ENCODE data around the gene TMEFF2.

Gene TMEFF2

DNA sequence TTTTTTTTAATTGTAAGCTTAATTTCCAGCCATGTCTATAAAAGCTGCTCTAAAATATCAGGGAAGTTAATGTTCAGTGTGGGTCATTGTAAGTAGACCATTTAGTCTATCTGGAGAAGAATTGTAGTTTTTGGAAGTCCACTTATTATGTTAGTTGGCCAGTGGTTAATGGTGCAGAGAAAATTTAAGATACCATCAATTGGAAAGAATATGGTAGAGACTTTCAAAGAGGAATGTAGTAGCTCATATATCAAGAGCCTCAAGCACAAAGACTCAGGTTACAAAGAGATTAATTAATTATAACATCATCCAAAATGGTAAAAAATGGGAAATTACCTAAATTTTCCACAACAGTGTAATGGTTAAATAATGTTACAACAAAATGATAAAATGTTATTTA lies 220.1 kb downstream of the TMEFF2 start:
- no peak for DNase-seq (ENCODE audit: low read depth, low spot score)

DNA sequence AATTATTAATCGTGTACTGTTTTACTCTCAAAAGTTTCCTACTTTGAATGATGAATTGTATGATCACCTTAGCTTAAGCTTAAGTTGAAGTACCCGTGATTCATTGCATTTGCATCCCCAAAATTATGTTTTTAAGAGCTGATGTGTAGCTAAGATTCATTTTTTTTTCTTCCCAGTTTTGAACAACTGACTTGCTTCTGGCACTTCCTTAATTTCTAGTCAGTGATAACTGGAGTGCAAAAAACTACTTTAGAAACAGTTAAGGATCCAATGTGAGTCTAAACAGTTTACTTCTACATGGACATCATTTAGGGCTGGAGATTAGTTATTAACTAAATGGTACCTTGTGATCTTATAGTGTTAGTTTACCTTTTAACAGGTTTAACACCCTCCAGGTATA lies 223.9 kb downstream of the TMEFF2 start:
- DNase-seq (ENCODE audit: low read depth, low spot score), result no peak

DNA sequence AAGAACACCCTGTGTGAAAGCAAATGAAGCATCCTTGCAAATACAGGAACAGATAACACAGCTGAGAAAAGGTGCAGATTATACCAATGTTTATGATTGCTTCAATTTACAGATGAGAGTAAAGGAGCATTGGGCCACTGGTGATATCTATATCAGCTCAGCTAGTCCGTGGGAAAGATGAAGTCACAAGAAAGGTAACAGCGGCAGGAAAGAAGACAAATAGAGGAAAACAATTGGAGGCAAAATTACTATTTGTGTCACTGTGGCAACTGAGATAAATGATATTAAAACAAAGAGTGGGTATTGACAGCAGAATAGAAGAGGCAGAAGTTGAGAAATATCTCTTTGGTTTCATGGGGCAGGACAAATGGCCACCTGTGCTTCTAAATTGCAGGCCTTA lies 226.6 kb downstream of the TMEFF2 start:
- no peak for DNase-seq (ENCODE audit: low read depth, low spot score)

DNA sequence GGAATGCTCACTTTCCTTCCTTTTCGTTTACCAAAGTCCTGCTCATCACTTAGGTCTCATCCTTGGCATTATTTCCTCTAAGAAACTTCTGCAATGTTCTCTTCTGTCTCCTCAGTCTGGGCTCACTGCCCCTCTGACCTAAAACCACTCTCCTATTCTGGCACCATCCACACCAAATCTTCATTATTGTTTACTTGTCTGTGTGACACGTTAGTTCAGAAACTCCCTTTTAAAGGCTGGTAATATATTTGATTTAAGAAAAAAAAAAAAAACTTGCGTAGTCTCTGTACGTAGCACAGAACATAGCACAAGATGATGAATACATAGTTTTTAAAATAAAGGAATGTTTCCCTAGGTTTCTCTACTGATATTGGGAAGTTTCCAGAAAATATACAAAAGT lies 229.0 kb downstream of the TMEFF2 start:
- no peak for DNase-seq (ENCODE audit: low read depth, low spot score)

DNA sequence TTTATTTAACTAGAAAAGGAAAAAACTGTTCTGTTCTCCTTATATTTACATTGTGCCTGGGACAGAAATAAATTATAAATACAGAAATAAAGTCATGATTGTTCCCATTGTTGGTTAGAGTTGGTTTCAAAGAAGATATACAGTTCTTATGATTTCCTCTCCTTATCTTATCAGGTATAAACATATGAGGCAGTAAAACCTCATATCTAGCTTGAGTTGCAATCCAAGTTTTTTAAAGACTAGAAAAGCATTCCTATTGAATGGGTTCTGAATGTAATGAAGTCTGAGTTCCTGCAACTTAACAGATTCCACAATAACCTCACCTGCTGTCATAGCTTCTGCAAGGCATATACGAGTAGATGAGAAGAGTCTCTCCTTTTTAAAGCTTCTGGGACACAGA lies 233.2 kb downstream of the TMEFF2 start:
- no peak for DNase-seq (ENCODE audit: low read depth, low spot score)

DNA sequence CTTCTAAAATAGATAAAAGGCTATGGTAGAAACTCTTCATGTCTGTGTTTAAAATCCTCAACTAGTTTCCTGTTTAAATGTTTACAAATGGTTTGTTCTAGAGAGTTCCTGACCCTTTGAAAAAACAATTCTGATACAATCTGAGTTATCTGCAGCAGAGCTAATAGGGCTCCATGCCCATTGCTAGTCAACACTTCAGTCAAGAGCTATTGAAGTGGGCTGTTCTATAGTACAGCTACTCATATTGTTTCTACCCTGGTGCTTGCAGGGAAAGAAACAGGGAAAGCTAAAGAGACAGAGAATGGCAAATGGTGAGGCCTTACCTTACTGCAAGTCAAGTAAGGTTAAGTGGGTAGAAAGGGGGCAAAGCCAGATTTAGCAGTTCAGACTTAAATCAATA lies 235.5 kb downstream of the TMEFF2 start:
- DNase-seq (ENCODE audit: low read depth, low spot score), result no peak

DNA sequence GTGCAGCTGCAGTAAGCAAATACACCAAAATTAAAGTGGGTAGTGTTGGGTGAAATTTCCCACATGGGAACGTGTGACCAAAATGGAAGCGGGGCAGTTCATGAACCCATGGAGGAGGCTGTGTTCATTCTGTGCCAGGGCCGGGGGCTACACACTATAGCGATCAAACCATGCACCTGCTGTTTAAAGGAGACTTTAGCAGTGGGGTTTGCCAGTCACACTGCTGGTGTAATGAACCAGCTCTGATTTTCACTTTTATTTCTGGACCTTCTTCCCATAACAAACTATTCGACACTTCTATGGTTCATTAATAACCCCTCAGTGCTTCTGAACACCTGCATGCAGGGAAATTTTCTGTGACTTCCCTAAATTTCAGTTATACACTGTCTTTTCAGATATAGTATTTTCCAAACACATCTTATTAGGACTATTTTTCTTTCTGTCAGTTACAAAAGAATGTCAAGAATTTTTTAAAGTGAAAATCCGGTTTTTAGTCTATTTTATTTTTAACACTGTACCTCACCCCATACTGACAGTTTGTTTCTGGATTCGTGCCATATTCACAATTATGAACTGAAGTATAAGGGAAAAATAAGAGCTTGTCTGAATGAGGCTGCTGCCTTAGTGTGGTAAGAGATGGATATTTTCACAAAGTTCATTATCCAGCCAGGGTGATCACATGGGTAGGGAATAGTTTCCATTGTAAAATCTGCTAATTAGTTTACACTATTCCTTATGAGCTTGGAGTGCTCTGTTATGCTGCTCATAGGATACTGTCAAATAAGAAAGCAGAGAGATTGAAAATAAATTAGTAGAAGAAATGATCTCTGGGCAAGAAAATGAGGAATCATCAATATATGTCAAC lies 236.5 kb downstream of the TMEFF2 start:
- no peak for DNase-seq (ENCODE audit: low read depth, low spot score)

DNA sequence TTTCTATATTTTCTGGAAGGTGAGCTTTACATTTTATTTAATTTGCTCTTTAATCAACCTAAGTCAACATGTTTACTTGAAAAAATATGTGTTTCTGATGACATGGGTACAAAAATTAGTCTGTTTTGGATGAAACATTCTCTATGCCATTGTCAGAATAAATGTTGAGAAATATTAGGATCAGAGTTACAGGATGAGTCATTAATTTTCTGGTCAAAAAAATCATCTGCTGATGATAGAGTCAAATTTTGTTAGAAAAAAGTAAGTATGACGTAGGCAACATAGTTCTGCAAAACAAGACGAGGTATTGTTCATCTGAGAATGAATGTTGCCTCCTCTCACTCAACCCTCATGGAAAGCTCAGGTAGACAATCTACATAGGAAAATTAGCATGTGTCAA lies 240.3 kb downstream of the TMEFF2 start:
- DNase-seq (ENCODE audit: low read depth, low spot score), result no peak

DNA sequence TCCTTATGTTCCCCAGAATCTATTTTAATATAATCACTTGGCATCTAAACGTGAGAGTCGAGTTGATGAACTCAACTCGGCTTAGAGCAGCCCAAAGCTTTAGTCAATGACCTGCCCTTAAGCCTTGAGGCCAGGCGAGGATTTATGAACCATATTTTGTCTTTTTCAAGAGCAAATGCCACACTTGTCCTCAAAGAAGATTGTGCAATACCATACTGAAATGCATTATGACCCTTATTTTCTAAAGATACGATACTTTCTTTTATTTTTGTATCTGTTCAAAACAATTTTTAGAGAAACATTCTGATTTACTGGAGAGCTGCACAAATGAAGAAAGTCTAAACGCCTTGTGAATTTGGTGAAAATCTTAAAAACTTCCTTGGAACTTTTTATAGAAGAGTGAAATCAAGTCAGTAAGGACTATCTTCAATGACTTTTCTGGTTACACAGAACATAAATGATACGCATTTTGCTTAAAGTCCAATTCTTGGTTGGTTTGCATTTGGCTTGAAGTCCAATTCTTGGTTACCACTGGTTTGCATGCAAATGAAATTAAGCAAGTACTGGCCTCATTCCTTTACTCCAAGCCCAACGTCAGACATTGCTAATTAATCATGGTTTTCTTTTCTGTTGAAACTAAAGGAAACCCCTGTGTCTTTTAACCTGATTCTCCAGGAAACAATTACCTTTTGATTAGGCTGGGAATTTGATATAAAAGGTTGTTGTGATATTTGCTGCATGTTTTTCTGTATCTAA lies 242.0 kb downstream of the TMEFF2 start:
- no peak for DNase-seq (ENCODE audit: low read depth, low spot score)

DNA sequence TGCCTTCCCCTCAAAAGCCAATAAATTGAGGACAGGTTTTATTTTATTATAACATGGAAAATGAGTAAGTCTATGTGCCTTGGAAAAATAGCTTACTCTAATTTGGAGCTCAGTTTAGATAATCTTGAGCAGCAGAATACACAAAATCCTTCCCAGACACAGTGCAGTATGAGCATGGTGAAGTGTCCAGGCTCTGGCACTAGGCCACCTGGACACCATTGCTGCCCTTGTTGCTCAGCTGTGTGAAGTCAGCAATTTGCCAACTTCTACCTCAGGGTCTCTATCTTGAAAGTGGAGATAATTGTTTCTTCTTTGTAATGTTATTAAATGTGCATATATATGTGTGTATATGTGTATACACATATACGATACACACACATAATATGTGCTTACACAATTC lies 242.9 kb downstream of the TMEFF2 start:
- no peak for DNase-seq (ENCODE audit: low read depth, low spot score)

DNA sequence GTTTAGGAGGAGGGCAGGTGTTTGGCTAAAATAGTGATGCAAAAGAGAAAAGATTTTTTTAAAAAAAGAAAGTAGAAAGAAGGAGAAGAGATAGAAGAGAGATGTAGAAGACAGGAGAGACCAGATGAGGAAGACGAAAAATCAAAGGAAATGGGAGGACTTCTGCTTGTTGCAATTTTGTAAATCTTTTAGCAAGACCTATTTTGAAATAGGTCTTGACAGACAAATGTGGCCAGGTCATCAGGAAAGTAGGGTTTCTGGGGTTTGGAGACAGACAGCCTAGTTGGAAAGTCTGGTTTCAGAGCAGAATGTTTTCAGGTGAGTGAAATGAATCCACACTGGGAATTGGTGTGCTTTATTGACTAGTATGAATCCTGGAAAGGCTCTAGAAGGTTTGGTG lies 243.4 kb downstream of the TMEFF2 start:
- DNase-seq (ENCODE audit: low read depth, low spot score), result no peak

DNA sequence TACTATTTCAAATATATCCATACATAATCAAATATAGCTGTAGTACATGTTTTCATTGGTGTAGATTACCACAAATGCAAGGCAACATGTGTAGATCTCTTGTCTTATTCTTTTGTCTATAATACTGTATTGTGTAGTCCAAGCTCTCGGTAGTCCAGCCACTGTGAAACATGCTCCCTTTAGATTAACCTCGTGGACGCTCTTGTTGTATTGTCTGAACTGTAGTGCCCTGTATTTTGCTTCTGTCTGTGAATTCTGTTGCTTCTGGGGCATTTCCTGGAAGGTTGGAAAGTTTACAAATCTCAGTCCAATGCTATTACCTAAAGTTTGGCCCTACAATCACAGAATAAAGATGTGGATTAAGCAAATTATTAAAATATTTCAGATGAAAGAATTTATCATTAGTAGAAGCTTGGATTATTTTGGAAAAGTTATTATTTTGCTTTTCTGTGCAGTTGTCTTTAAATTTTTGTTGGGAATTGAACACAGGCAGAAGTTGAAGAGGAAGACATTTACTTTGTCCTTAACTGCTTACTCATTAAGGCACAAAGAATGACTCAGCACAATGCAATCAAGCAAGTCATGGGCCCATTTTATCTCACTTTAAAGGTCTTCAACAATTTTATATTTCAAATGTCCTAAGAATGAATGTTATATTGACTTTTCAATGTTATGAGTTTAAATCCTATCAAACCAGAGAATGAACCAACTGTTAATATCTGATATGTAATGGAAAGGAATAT lies 244.4 kb downstream of the TMEFF2 start:
- DNase-seq (ENCODE audit: low read depth, low spot score), result no peak

DNA sequence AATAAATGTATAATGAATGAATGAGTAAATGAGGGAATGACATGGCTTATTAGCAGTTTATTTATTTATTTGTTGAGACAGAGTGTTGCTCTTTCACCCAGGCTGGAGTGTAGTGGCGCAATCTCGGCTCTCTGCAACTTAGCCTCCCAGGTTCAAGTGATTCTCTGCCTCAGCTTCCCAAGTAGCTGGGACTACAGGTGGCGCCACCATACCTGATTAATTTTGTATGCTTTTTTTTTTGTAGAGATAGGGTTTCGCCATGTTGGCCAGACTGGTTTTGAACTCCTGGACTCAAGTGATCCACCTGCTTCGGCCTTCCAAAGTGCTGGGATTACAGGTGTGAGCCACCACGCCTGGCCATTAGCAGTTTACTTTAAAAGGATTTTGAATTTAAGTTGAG lies 247.5 kb downstream of the TMEFF2 start:
- no peak for DNase-seq (ENCODE audit: low read depth, low spot score)

DNA sequence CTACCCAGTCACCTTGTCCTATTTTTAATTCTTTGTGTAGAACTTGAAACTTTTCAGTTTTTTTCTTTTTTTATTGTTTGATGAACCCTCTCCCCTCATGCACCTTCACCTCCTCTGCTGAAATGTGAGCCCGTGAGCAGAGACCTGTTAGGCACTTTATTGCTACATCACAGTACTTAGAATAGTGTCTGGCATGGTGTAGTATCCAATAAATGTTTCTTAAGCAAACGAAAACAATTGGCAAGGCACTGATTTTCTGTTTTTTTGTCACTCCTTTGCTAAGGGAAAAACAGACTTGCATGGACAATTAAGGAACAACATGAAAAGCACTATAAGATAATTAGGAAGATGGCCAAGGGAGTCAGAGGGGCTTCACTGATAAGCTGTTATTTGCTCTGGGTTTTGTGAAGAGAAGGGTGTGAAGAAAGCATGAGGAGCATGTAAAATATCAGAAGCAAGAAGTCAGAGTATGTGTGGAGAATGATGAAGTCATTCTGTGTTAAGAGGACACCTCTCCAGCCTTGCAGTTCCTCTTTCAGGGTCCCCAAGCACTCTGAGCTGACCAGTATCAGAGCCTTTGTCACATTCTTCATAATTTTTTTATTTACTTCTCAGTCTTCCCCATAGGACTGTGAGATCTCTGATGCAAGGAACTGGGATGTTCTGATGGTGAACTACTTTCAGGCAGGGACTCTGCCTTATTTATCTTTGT lies 248.1 kb downstream of the TMEFF2 start:
- DNase-seq (ENCODE audit: low read depth, low spot score), result no peak

DNA sequence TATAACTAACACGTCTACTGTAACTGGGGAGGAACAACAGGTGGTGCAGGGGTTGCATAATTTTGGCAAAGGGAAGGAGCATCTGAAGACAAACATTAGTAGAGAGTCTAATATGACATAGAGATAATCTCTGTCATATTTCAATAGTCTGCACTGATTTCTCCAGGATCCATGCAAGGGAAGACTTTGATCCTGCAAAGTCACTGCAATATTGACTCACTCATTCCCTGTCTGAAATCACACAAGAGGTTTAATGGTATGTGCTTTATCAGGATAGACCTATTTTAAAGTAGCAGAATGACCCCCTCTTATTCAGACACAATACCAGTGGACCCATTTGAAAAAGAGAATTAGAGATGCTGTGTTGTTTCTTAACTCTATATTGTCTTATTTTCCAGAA lies 249.1 kb downstream of the TMEFF2 start:
- no peak for DNase-seq (ENCODE audit: low read depth, low spot score)

DNA sequence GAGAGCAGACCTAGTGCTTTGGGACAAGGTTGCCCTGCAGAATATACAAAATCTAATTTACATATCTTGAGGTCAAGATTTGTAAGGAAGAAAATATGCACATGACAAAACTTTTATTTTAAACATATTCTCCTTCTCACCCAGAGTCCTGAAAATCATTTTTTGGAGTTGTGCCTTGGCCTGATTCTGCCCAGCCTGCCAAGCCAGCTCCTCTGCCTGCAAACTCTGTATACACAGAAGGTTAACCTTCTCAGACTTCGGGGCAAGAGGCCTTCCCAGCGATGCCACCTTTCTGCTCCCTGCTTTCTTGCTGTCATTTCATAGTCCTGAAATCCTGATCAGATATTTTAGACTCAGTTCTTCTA lies 252.0 kb downstream of the TMEFF2 start:
- DNase-seq (ENCODE audit: low read depth, low spot score), result no peak

DNA sequence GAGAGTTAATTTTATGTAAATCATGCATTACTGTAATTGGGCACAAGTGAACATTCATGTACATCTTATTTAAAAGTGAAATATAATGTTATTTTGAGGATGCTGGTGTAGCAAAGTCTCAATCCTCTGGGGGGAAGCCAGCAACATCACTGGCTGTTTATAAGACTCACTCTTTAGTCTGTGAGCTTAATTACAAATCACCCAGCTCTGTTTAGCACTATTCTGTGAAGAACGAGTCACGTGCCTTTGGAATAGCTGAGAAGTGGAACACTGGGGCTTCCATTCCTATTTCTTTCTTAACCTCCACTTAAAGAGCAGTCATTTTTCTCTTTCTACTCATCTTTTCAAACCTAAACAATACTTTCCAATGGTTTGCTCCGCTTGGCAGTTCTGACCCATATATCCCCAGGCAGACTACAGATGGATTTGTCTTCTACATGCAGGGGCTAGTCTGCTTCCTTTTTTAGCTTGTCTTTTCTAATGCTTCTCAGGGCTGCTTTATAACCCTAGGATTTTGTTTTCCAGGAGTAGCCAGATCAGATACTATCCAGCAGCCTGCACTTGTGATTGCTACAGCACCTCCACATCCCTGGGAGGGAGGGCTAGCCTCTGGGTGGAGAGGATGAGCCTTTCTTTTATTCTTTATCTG lies 252.5 kb downstream of the TMEFF2 start:
- no peak for DNase-seq (ENCODE audit: low read depth, low spot score)

DNA sequence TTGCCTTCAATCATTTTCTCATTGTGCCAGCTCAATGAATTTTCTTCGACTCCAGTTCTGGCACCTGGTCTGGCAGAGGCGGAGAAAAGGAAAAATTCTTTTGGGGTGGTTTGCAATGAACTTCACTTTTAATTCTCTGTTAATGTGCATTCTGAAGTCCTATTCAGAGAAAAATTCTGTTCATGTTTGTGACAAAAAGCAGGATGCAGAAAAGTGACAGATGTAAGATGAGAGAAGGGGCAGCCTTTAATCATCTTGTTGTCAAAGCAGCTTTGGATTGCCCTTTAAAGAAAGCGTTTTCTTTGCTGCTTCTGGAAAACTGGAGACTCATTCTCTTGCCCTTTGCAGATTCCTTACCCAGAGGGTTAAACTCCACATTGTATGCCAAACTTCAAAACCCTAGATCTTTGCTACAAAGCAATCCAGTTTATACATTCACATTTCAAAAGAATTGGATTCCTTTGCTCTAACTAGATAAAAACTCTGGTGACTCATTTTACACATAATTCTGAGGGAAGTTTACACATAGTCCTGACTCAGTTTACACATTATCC lies 253.3 kb downstream of the TMEFF2 start:
- DNase-seq (ENCODE audit: low read depth, low spot score), result no peak

DNA sequence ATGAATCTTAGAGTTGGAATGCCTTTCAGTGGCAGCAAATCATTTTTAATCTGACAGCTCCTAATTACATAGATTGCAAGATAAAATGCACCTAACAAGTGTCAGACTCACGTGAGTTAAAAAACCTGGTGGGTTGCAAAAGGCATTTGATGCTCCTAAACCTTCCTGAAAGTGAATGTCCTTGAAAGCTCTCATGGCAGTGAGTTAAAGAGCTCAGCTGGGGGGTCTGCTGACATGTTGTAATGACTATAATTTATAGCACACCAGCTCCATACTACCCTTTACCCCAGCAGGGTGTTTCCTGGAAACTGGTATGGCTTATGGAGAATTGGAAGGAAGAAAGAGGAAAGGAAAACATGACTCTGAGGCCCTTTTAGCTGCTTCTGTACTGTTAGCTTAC lies 256.0 kb downstream of the TMEFF2 start:
- DNase-seq (ENCODE audit: low read depth, low spot score), result no peak

DNA sequence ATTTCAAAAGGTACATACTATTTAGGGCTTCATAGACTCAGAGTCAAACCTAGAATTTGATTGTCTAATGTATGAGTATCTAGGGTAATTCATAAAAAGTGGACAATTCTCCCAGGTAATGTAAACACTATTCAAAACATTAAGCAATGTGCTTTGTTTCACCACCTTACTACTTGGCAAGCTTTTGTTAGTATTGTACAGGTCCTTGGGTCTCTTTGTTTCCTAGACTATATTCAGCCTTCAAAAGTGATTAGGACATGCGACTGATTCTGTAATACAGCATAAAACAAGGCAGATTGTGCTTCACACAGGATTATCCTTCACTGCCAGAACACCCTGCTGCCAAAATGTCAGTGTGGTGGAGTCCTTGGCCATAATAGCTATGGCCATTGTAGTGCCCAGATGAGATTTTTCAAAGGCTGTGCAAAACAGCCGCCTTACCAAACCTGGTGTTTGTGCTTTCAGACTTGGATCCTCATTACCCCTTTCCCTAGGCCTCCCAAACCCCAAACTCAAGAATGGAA lies 257.8 kb downstream of the TMEFF2 start:
- no peak for DNase-seq (ENCODE audit: low read depth, low spot score)

DNA sequence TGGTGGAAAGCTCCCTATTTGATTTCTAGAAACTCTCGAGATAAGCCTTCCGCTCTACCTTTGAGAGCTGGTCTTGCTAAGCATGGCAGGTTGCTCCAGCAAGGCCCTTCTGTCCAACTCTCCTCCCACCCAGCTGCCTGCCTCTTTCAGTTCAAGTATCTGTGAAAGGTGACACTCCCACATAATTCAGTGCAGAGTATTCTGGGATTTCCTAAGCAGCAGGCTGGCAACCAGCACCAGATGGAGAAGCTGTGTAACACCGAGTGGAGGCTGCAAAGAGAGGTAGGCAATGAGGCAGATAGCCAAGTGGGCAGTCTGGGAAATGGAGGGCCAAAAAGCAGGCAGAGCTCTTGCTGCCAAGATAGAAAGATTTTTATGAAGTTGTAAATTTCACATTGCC lies 259.5 kb downstream of the TMEFF2 start:
- no peak for DNase-seq (ENCODE audit: low read depth, low spot score)
